GM19193 (cell line): ENCODE data around the gene NBPF9.
"Not testable (repeated sequence)": the region's sequence is repeated elsewhere in the genome, so short reads cannot be mapped to it uniquely, and the experiment has no call there.

ENCODE experiments used
- POLR2A ChIP-seq: IDR thresholded peaks from 4 replicates; pipeline ENCODE4 v1.6.1; 2011; ENCODE audit not compliant: insufficient read depth, insufficient read length; ENCODE audit errors: extremely low read depth

The NBPF9 gene

GRCh38 chr1:149103109-149104081 is at the start of gene NBPF9:
NBPF9 (minus strand) TSS chr1:149103551; CDS start chr1:149082139, 21,412 bp downstream.
- TF ChIP-seq POLR2A, result not testable (repeated sequence)
